NCI-H460 (cell line): ENCODE measurements around the gene GPR173. TPM values are rescaled to one million over a fixed set of nuclear protein-coding genes. Genes with fewer than 3 reads are reported as not detected.

Experiments
- DNase-seq: peaks from one replicate; pipeline ENCODE4 v3.0.0-alpha.2; 2016; ENCODE audit warnings: low read depth; ENCODE audit errors: extremely low read depth
- polyA plus RNA-seq: library from polyadenylated mRNA; depleted of rRNA; stranded (reverse); fragments of >200 nt; gene quantifications from 2 replicates; pipeline ENCODE4 v1.2.3, GENCODE V29; 2014; cell fraction: nucleus; rRNA removed
- total RNA-seq: library from RNA; depleted of rRNA; stranded (reverse); fragments of >200 nt; shearing (Covaris generic); gene quantifications from 2 replicates; pipeline ENCODE4 v1.2.3, GENCODE V29; 2014; rRNA removed

The GPR173 gene
- total RNA-seq: 0.46 and 1.2 TPM in 2 replicates
- 0.21 and 0.27 TPM in 2 replicates for polyA plus RNA-seq

- no peak for DNase-seq
Measured at GRCh38 chrX:53048169-53049126, at the start of gene GPR173. Gene GPR173, plus strand, starts transcription at chrX:53048789. Its CDS starts 27,833 bp downstream, at chrX:53076622.

- DNase-seq: no peak
Measured at GRCh38 chrX:53000447-53001135, 48.0 kb upstream of the GPR173 start.

GRCh38 chrX:53001958-53002357 is 46.6 kb upstream of the GPR173 start:
- no peak for DNase-seq

- no peak for DNase-seq
Measured at GRCh38 chrX:53003111-53003510, 45.5 kb upstream of the GPR173 start.

- DNase-seq: no peak
Measured at GRCh38 chrX:53004038-53004437, 44.6 kb upstream of the GPR173 start.

GRCh38 chrX:53004811-53005210 is 43.8 kb upstream of the GPR173 start:
- no peak for DNase-seq

GRCh38 chrX:53005327-53005726 is 43.3 kb upstream of the GPR173 start:
- no peak for DNase-seq

GRCh38 chrX:53009032-53009431 is 39.6 kb upstream of the GPR173 start:
- no peak for DNase-seq

GRCh38 chrX:53013291-53013690 is 35.3 kb upstream of the GPR173 start:
- DNase-seq: no peak

- no peak for DNase-seq
Measured at GRCh38 chrX:53018627-53019026, 30.0 kb upstream of the GPR173 start.

- DNase-seq: no peak
Measured at GRCh38 chrX:53022381-53022780, 26.2 kb upstream of the GPR173 start.

GRCh38 chrX:53028678-53029077 is 19.9 kb upstream of the GPR173 start:
- DNase-seq: no peak

- DNase-seq: no peak
Measured at GRCh38 chrX:53031380-53031779, 17.2 kb upstream of the GPR173 start.

- DNase-seq: no peak
Measured at GRCh38 chrX:53036149-53036548, 12.4 kb upstream of the GPR173 start.

- DNase-seq: no peak
Measured at GRCh38 chrX:53039236-53039635, 9.4 kb upstream of the GPR173 start.

GRCh38 chrX:53044995-53045394 is 3.6 kb upstream of the GPR173 start:
- no peak for DNase-seq

- no peak for DNase-seq
Measured at GRCh38 chrX:53047228-53047627, 1.4 kb upstream of the GPR173 start.

- DNase-seq: no peak
Measured at GRCh38 chrX:53049127-53049517, 533 bp downstream of the GPR173 start.

- no peak for DNase-seq
Measured at GRCh38 chrX:53050841-53051240, 2.3 kb downstream of the GPR173 start.

GRCh38 chrX:53055244-53055849 is 6.8 kb downstream of the GPR173 start:
- DNase-seq: no peak

GRCh38 chrX:53056292-53056691 is 7.7 kb downstream of the GPR173 start:
- no peak for DNase-seq
